ENCODE measurements around the gene FHIT. TPM values are rescaled to one million over a fixed set of nuclear protein-coding genes. Genes with fewer than 3 reads are reported as not detected.

Gene FHIT
- total and polyA plus RNA-seq, 7 donors = 0.98 to 10.4 (median 4.0) TPM

DNA sequence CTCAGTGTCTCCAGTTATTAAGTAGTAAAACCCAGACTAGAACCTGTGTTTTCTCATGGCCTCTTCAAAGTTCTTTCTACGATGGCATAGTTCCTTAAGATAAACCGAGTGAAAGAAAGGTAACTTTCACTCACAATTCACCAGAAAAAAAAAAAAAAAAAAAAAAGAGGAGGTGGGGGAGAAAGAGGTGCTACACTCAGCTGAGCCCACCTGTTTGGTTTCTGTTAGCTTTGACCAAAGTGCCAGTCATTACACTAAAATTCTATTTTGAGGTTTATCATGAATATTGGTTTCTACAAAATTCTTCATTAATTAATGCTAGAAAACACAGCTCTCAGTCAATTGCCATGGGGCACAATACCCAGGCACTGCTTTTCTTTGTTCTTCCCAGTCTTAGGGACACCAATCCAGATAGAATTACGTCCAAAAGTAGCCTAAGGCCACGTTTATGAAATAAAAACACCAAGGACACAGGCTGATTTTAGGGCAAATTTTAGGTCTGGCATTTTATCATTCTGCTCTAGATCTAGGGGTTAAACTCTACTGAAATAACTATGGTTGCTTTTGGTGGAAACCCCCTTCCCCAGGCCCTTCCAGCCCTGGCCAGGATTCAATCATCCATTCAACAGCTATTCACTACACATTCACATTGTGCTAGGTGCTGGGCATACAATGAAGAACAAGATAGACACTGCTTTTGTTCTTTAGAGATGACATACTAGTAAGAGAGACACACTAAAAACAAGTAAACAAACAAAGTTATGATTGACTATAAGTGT, 1097.8 kb downstream of the FHIT start:
- Histone ChIP-seq H3K4me3 (no peak overlapping the region), H3K4me1 (no peaks in the 10 kb centered on the region), H3K36me3 (ENCODE audit: insufficient read depth in 1 of 2, low read depth in 1 of 2) (no peaks in the 10 kb centered on the region), H3K27ac (no peak overlapping the region), H3K27me3 (ENCODE audit: insufficient read depth in 3 of 3, low read length in 2 of 3) (no peaks in the 10 kb centered on the region), H3K9me3 (no peaks in the 10 kb centered on the region)
- no peak for TF ChIP-seq CTCF (IDR thresholded peaks at IDR 0.05)
- no peak for DNase-seq
- ATAC-seq = no peak
- WGBS, 3 donors = 67 to 85% (median 82%) methylated on average over 4 of the region's 4 CpGs
- intact Hi-C loops (cut with DNase I) = no loop called here

GRCh38 chr3:60149501-60149900, 1101.8 kb downstream of the FHIT start:
- no peak for ATAC-seq
- H3K36me3 ChIP-seq (ENCODE audit: insufficient read depth in 1 of 2, low read depth in 1 of 2) = no peaks in the 10 kb centered on the region
- DNase-seq = no peak
- 90 to 96% (median 92%) methylated on average over 3 of the region's 3 CpGs for WGBS, 3 donors
- no peak overlapping the region for H3K4me3 ChIP-seq
- no peak overlapping the region for H3K27ac ChIP-seq
- intact Hi-C loops (cut with DNase I) = no loop called here
- no peaks in the 10 kb centered on the region for H3K27me3 ChIP-seq (ENCODE audit: insufficient read depth in 3 of 3, low read length in 2 of 3)
- no peak for TF ChIP-seq CTCF (IDR thresholded peaks at IDR 0.05)
- H3K9me3 ChIP-seq = no peaks in the 10 kb centered on the region
- H3K4me1 ChIP-seq = no peaks in the 10 kb centered on the region

GRCh38 chr3:60147249-60147950, 1103.9 kb downstream of the FHIT start:
- Histone ChIP-seq H3K27ac (no peak overlapping the region), H3K4me3 (no peak overlapping the region), H3K4me1 (no peaks in the 10 kb centered on the region), H3K27me3 (ENCODE audit: insufficient read depth in 3 of 3, low read length in 2 of 3) (no peaks in the 10 kb centered on the region), H3K36me3 (ENCODE audit: insufficient read depth in 1 of 2, low read depth in 1 of 2) (no peaks in the 10 kb centered on the region), H3K9me3 (no peaks in the 10 kb centered on the region)
- ATAC-seq = no peak
- DNase-seq = no peak
- TF ChIP-seq CTCF (IDR thresholded peaks at IDR 0.05) = no peak
- 66 to 73% (median 73%) methylated on average over 15 of the region's 15 CpGs for WGBS, 3 donors
- intact Hi-C loops (cut with DNase I) = no loop called here

- no peak overlapping the region for H3K27ac ChIP-seq
- 0 to 32% (median 13%) methylated on average over 1 of the region's 1 CpG for WGBS, 3 donors
- H3K27me3 ChIP-seq (ENCODE audit: insufficient read depth in 3 of 3, low read length in 2 of 3) = no peaks in the 10 kb centered on the region
- no peaks in the 10 kb centered on the region for H3K36me3 ChIP-seq (ENCODE audit: insufficient read depth in 1 of 2, low read depth in 1 of 2)
- intact Hi-C loops (cut with DNase I) = no loop called here
- no peak for TF ChIP-seq CTCF (IDR thresholded peaks at IDR 0.05)
- DNase-seq (no peak), ATAC-seq (no peak)
- no peaks in the 10 kb centered on the region for H3K4me1 ChIP-seq
- no peaks in the 10 kb centered on the region for H3K9me3 ChIP-seq
- H3K4me3 ChIP-seq = no peak overlapping the region
Measured at GRCh38 chr3:60146121-60146520, 1105.1 kb downstream of the FHIT start.

All from psoas muscle (tissue), 8 donors.